ENCODE measurements around the gene FOLR3. TPM values are rescaled to one million over a fixed set of nuclear protein-coding genes. Genes with fewer than 3 reads are reported as not detected.

FOLR3 gene
- total and polyA plus RNA-seq, 2 donors (not counting 1 experiment from before 2014, with no cell fraction given) = 0.99 to 1.4 TPM

GRCh38 chr11:72138821-72139390 lies 3.4 kb downstream of the FOLR3 start:
- DNase-seq (ENCODE audit: low read depth in 2 of 2) = no peak
- no peak for TF ChIP-seq EZH2 (IDR thresholded peaks at IDR 0.05; ENCODE audit: low read length, missing control alignments)
- TF ChIP-seq CTCF (conservative IDR thresholded peaks at IDR 0.05 in 1 of 2, IDR thresholded peaks at IDR 0.05 in 1 of 2; ENCODE audit: low read depth in 1 of 2, low read length in 2 of 2) = no peak
- H3K4me3 ChIP-seq (replicated peaks in 1 of 4; ENCODE audit: control extremely low read depth in 1 of 4, insufficient read depth in 1 of 4, low read depth in 3 of 4, low read length in 4 of 4) = no peak overlapping the region
- H3K27ac ChIP-seq (ENCODE audit: insufficient read depth, low read length) = no peak overlapping the region
- no peaks in the 10 kb centered on the region for H3K9me3 ChIP-seq (ENCODE audit: control insufficient read depth, insufficient read depth, low read depth, low read length)
- H3K4me2 ChIP-seq (ENCODE audit: extremely low read depth, insufficient read depth, low read length) = no peak overlapping the region
- no peak overlapping the region for H3K9ac ChIP-seq (ENCODE audit: insufficient read depth, low read length)
- no peaks in the 10 kb centered on the region for H3K4me1 ChIP-seq (ENCODE audit: control insufficient read depth, extremely low read depth, insufficient read depth, low read length)
- H3K79me2 ChIP-seq (ENCODE audit: control insufficient read depth, insufficient read depth, low read length) = no peaks in the 10 kb centered on the region
- H3K27me3 ChIP-seq (ENCODE audit: control insufficient read depth, insufficient read depth, low read length) = no peaks in the 10 kb centered on the region
- no peaks in the 10 kb centered on the region for H4K20me1 ChIP-seq (ENCODE audit: control insufficient read depth, extremely low read depth, insufficient read depth, low read length)
- H2AFZ ChIP-seq (ENCODE audit: low read length) = no peak overlapping the region
- no peaks in the 10 kb centered on the region for H3K36me3 ChIP-seq (ENCODE audit: control insufficient read depth, insufficient read depth, low read length)

GRCh38 chr11:72139500-72139899 lies 4.0 kb downstream of the FOLR3 start:
- no peak overlapping the region for H2AFZ ChIP-seq (ENCODE audit: low read length)
- no peaks in the 10 kb centered on the region for H3K27me3 ChIP-seq (ENCODE audit: control insufficient read depth, insufficient read depth, low read length)
- no peak overlapping the region for H3K27ac ChIP-seq (ENCODE audit: insufficient read depth, low read length)
- H3K4me2 ChIP-seq (ENCODE audit: extremely low read depth, insufficient read depth, low read length) = no peak overlapping the region
- no peak overlapping the region for H3K9ac ChIP-seq (ENCODE audit: insufficient read depth, low read length)
- H3K4me1 ChIP-seq (ENCODE audit: control insufficient read depth, extremely low read depth, insufficient read depth, low read length) = peaks cover 3% of the 10 kb centered on the region
- TF ChIP-seq EZH2 (IDR thresholded peaks at IDR 0.05; ENCODE audit: low read length, missing control alignments) (no peak), CTCF (conservative IDR thresholded peaks at IDR 0.05 in 1 of 2, IDR thresholded peaks at IDR 0.05 in 1 of 2; ENCODE audit: low read depth in 1 of 2, low read length in 2 of 2) (no peak)
- DNase-seq (ENCODE audit: low read depth in 2 of 2) = no peak
- H3K9me3 ChIP-seq (ENCODE audit: control insufficient read depth, insufficient read depth, low read depth, low read length) = no peaks in the 10 kb centered on the region
- H3K4me3 ChIP-seq (replicated peaks in 1 of 4; ENCODE audit: control extremely low read depth in 1 of 4, insufficient read depth in 1 of 4, low read depth in 3 of 4, low read length in 4 of 4) = no peak overlapping the region
- no peaks in the 10 kb centered on the region for H3K36me3 ChIP-seq (ENCODE audit: control insufficient read depth, insufficient read depth, low read length)
- H3K79me2 ChIP-seq (ENCODE audit: control insufficient read depth, insufficient read depth, low read length) = no peaks in the 10 kb centered on the region
- no peaks in the 10 kb centered on the region for H4K20me1 ChIP-seq (ENCODE audit: control insufficient read depth, extremely low read depth, insufficient read depth, low read length)

- Histone ChIP-seq H3K9ac (ENCODE audit: insufficient read depth, low read length) (no peak overlapping the region), H3K36me3 (ENCODE audit: control insufficient read depth, insufficient read depth, low read length) (no peaks in the 10 kb centered on the region), H3K27ac (ENCODE audit: insufficient read depth, low read length) (peak overlapping the region; percentile 34), H3K4me1 (ENCODE audit: control insufficient read depth, extremely low read depth, insufficient read depth, low read length) (peaks cover 8% of the 10 kb centered on the region), H3K9me3 (ENCODE audit: control insufficient read depth, insufficient read depth, low read depth, low read length) (no peaks in the 10 kb centered on the region), H3K4me2 (ENCODE audit: extremely low read depth, insufficient read depth, low read length) (no peak overlapping the region), H3K79me2 (ENCODE audit: control insufficient read depth, insufficient read depth, low read length) (no peaks in the 10 kb centered on the region), H3K27me3 (ENCODE audit: control insufficient read depth, insufficient read depth, low read length) (no peaks in the 10 kb centered on the region), H3K4me3 (replicated peaks in 1 of 4; ENCODE audit: control extremely low read depth in 1 of 4, insufficient read depth in 1 of 4, low read depth in 3 of 4, low read length in 4 of 4) (no peak overlapping the region), H2AFZ (ENCODE audit: low read length) (no peak overlapping the region), H4K20me1 (ENCODE audit: control insufficient read depth, extremely low read depth, insufficient read depth, low read length) (no peaks in the 10 kb centered on the region)
- no peak for DNase-seq (ENCODE audit: low read depth in 2 of 2)
- TF ChIP-seq CTCF (conservative IDR thresholded peaks at IDR 0.05 in 1 of 2, IDR thresholded peaks at IDR 0.05 in 1 of 2; ENCODE audit: low read depth in 1 of 2, low read length in 2 of 2) = no peak
- TF ChIP-seq EZH2 (IDR thresholded peaks at IDR 0.05; ENCODE audit: low read length, missing control alignments) = no peak
These were observed 5.1 kb downstream of the FOLR3 start for GRCh38 chr11:72140661-72141060.

Measured in fibroblast of lung (primary cell).